ENCODE data around the gene ZNF486.
"Not testable (repeated sequence)": the region's sequence is repeated elsewhere in the genome, so short reads cannot be mapped to it uniquely, and the experiment has no call there.

Gene ZNF486

GRCh38 chr19:20167651-20168122 lies 673 bp downstream of the ZNF486 start:
- Histone ChIP-seq H3K4me1 (ENCODE audit: control insufficient read depth in 1 of 2, insufficient read depth in 1 of 2, low read depth in 1 of 2, low read length in 1 of 2) (peaks cover 20 to 36% of the 10 kb centered on the region in 2 experiments), H3K4me3 (ENCODE audit: low read depth in 1 of 2, low read length in 1 of 2) (peak overlapping the region; percentile 69 to 72), H3K27me3 (no peaks in the 10 kb centered on the region), H3K27ac (peak overlapping the region; percentile 88), H3K9me3 (peaks cover 6% of the 10 kb centered on the region), H3K36me3 (peaks cover 12% of the 10 kb centered on the region)
- no peak for TF ChIP-seq CTCF (IDR thresholded peaks at IDR 0.05)

GRCh38 chr19:20171285-20171684 lies 4.3 kb downstream of the ZNF486 start:
- Histone ChIP-seq H3K27ac (peak overlapping the region; percentile 31), H3K27me3 (no peaks in the 10 kb centered on the region), H3K36me3 (peaks cover 17% of the 10 kb centered on the region), H3K4me1 (ENCODE audit: control insufficient read depth in 1 of 2, insufficient read depth in 1 of 2, low read depth in 1 of 2, low read length in 1 of 2) (peaks cover 7 to 16% of the 10 kb centered on the region in 2 experiments), H3K4me3 (ENCODE audit: low read depth in 1 of 2, low read length in 1 of 2) (no peak overlapping the region), H3K9me3 (no peaks in the 10 kb centered on the region)
- TF ChIP-seq CTCF (IDR thresholded peaks at IDR 0.05) = no peak

GRCh38 chr19:20175848-20176247 lies 8.8 kb downstream of the ZNF486 start:
- not testable (repeated sequence) for H3K4me1 ChIP-seq (ENCODE audit: control insufficient read depth in 1 of 2, insufficient read depth in 1 of 2, low read depth in 1 of 2, low read length in 1 of 2); H3K4me3 ChIP-seq (ENCODE audit: low read depth in 1 of 2, low read length in 1 of 2); H3K27ac ChIP-seq; H3K27me3 ChIP-seq; H3K9me3 ChIP-seq
- H3K36me3 ChIP-seq = peaks cover 13% of the 10 kb centered on the region

- H3K27me3 ChIP-seq; H3K9me3 ChIP-seq; H3K4me3 ChIP-seq (ENCODE audit: low read depth in 1 of 2, low read length in 1 of 2); H3K36me3 ChIP-seq; H3K4me1 ChIP-seq (ENCODE audit: control insufficient read depth in 1 of 2, insufficient read depth in 1 of 2, low read depth in 1 of 2, low read length in 1 of 2); H3K27ac ChIP-seq: not testable (repeated sequence)
Observed at GRCh38 chr19:20179956-20180355, 12.9 kb downstream of the ZNF486 start.

GRCh38 chr19:20182222-20182785 lies 15.3 kb downstream of the ZNF486 start:
- H3K27ac ChIP-seq = no peak overlapping the region
- no peaks in the 10 kb centered on the region for H3K27me3 ChIP-seq
- H3K9me3 ChIP-seq = no peaks in the 10 kb centered on the region
- no peak for TF ChIP-seq CTCF (IDR thresholded peaks at IDR 0.05)
- no peak overlapping the region for H3K4me3 ChIP-seq (ENCODE audit: low read depth in 1 of 2, low read length in 1 of 2)
- no peaks in the 10 kb centered on the region for H3K4me1 ChIP-seq (ENCODE audit: control insufficient read depth in 1 of 2, insufficient read depth in 1 of 2, low read depth in 1 of 2, low read length in 1 of 2)
- H3K36me3 ChIP-seq = peaks cover 8% of the 10 kb centered on the region

- TF ChIP-seq CTCF (IDR thresholded peaks at IDR 0.05) = no peak
- H3K27ac ChIP-seq = no peak overlapping the region
- H3K4me1 ChIP-seq (ENCODE audit: control insufficient read depth in 1 of 2, insufficient read depth in 1 of 2, low read depth in 1 of 2, low read length in 1 of 2) = no peaks in the 10 kb centered on the region
- H3K36me3 ChIP-seq = peaks cover 37% of the 10 kb centered on the region
- peaks cover 11% of the 10 kb centered on the region for H3K9me3 ChIP-seq
- no peaks in the 10 kb centered on the region for H3K27me3 ChIP-seq
- H3K4me3 ChIP-seq (ENCODE audit: low read depth in 1 of 2, low read length in 1 of 2) = no peak overlapping the region
Observed at GRCh38 chr19:20186174-20186573, 19.2 kb downstream of the ZNF486 start.

All from neutrophil (primary cell).